HepG2 (cell line): ENCODE data around the gene CASZ1. TPM values are rescaled to one million over a fixed set of nuclear protein-coding genes. Genes with fewer than 3 reads are reported as not detected.

Experiments used
- ATAC-seq: fragments of 200-7000 bp; cut with Tn5 transposase; 3 replicates; pipeline ENCODE4 v1.9.1; 2020; ENCODE audit warnings: mild to moderate bottlenecking, moderate library complexity
- BruUV-seq: library from RNA; stranded (reverse); fragments of 400-500 nt; replicated peaks from 2 replicates; lab custom pipeline; 2021; lab: Mats Ljungman, UMichigan
- CTCF ChIA-PET: fragments of 300-600 bp; formaldehyde crosslinking; extraction: SDS; loops from one replicate; lab custom pipeline; 2021; ENCODE audit warnings: low total read pairs, inconsistent platforms, low intra/inter-chr PET ratio; lab: Yijun Ruan, JAX
- POLR2A ChIA-PET: fragments of 350-600 bp; sonication (Branson Sonifier 250); formaldehyde crosslinking; loops from one replicate; lab custom pipeline; 2020; ENCODE audit warnings: antibody characterized with exemption, inconsistent platforms; lab: Yijun Ruan, JAX
- DNase-seq: peaks from one replicate; pipeline ENCODE4 v3.0.0-alpha.2; 2015; ENCODE audit warnings: low spot score
- FAIRE-seq: peaks from 3 replicates; lab custom pipeline; 2011; peaks lifted over from hg19 to GRCh38; lab: Jason Lieb, UNC
- H2AFZ ChIP-seq: one replicate; pipeline ENCODE4 v1.6.1; 2011; ENCODE audit warnings: low read length, inconsistent platforms
- H3K27ac ChIP-seq: fragments of 300-600 bp; 3 replicates; pipeline ENCODE4 v1.8.0; 2011; ENCODE audit warnings: mixed run types, mild to moderate bottlenecking, mixed read lengths, low read length, inconsistent platforms; ENCODE audit not compliant: insufficient read depth; ENCODE audit errors: extremely low read length
- H3K27me3 ChIP-seq, 2 experiments: fragments of 200-600 bp in 1 of 2; 2 replicates in 1 of 2; 3 replicates in 1 of 2; pipeline versions ENCODE4 v1.6.0 to v1.8.0; 2011; ENCODE audit warnings: low read length in 2 of 2, mild to moderate bottlenecking in 2 of 2, moderate library complexity in 2 of 2, inconsistent platforms in 1 of 2; ENCODE audit not compliant: insufficient read depth in 2 of 2, control insufficient read depth in 1 of 2
- H3K36me3 ChIP-seq, 2 experiments: fragments of 200-600 bp in 1 of 2; replicated peaks in 1 of 2; 2 replicates in 1 of 2; 3 replicates in 1 of 2; pipeline versions ENCODE4 v1.5.1 to v1.8.0; 2011; ENCODE audit warnings: low read length in 2 of 2, inconsistent platforms in 1 of 2; ENCODE audit not compliant: insufficient read depth in 2 of 2, control insufficient read depth in 1 of 2
- H3K4me1 ChIP-seq: 2 replicates; pipeline ENCODE4 v1.5.1; 2012; ENCODE audit warnings: low read length, inconsistent platforms; ENCODE audit not compliant: insufficient read depth
- H3K4me2 ChIP-seq: 2 replicates; pipeline ENCODE4 v1.6.0; 2011; ENCODE audit warnings: low read depth, low read length, inconsistent platforms
- H3K4me3 ChIP-seq, 3 experiments: fragments of 200-600 bp in 1 of 3; sonication (generic), shearing (Covaris generic) in 1 of 3; replicated peaks in 1 of 3; 2 replicates each; pipeline ENCODE4 v1.5.1; 2011 to 2016; ENCODE audit warnings: low read length in 3 of 3, inconsistent platforms in 2 of 3, low read depth in 2 of 3, mild to moderate bottlenecking in 2 of 3, control low read depth in 1 of 3, mixed read lengths in 1 of 3; ENCODE audit not compliant: insufficient read depth in 1 of 3
- H3K79me2 ChIP-seq: one replicate; pipeline ENCODE4 v1.6.1; 2011; ENCODE audit warnings: low read length, inconsistent platforms; ENCODE audit not compliant: insufficient read depth
- H3K9ac ChIP-seq: 2 replicates; pipeline ENCODE4 v1.6.0; 2011; ENCODE audit warnings: mild to moderate bottlenecking, low read depth, low read length, inconsistent platforms; ENCODE audit not compliant: insufficient read depth
- H3K9me3 ChIP-seq: 2 replicates; pipeline ENCODE4 v1.5.1; 2012; ENCODE audit warnings: mild to moderate bottlenecking, low read length
- H4K20me1 ChIP-seq: 2 replicates; pipeline ENCODE4 v1.6.0; 2011; ENCODE audit warnings: inconsistent platforms, mild to moderate bottlenecking, low read length, moderate library complexity; ENCODE audit not compliant: insufficient read depth
- DNMT3B ChIP-seq: conservative IDR thresholded peaks from 2 replicates; pipeline ENCODE4 v1.6.1; 2016; ENCODE audit warnings: missing biosample characterization, control low read depth
- HDAC1 ChIP-seq: sonication (generic); formaldehyde crosslinking; IDR thresholded peaks from 2 replicates; pipeline ENCODE4 v1.5.1; 2020; ENCODE audit warnings: mild to moderate bottlenecking, missing genetic modification reagents
- MAX ChIP-seq: IDR thresholded peaks from 2 replicates; pipeline ENCODE4 v1.6.1; 2012; ENCODE audit warnings: inconsistent platforms
- MAZ ChIP-seq, 2 experiments: sonication (generic) in 1 of 2; formaldehyde crosslinking in 1 of 2; IDR thresholded peaks; 2 replicates each; pipeline versions ENCODE4 v1.5.0 to v1.6.1; 2012 to 2020; ENCODE audit warnings: low read depth in 2 of 2, mild to moderate bottlenecking in 2 of 2, borderline replicate concordance in 1 of 2, improper control_type of control experiment in 1 of 2, low read length in 1 of 2, missing genetic modification reagents in 1 of 2, moderate library complexity in 1 of 2
- MXI1 ChIP-seq: IDR thresholded peaks from 3 replicates; pipeline ENCODE4 v1.6.1; 2012; ENCODE audit warnings: low read depth, low read length, inconsistent platforms, borderline replicate concordance
- NFIC ChIP-seq: IDR thresholded peaks from 2 replicates; pipeline ENCODE4 v1.6.1; 2012; ENCODE audit warnings: mild to moderate bottlenecking, low read length, inconsistent platforms
- RFX3 ChIP-seq: IDR thresholded peaks from 2 replicates; pipeline ENCODE4 v1.6.1; 2016; ENCODE audit warnings: missing biosample characterization, missing genetic modification reagents
- STAG1 ChIP-seq: sonication (generic); formaldehyde crosslinking; IDR thresholded peaks from 2 replicates; pipeline ENCODE4 v1.4.0; 2020; ENCODE audit warnings: missing genetic modification reagents
- ZFYVE20 ChIP-seq: sonication (generic); formaldehyde crosslinking; IDR thresholded peaks from 2 replicates; pipeline ENCODE4 v1.8.0; 2023; ENCODE audit warnings: low read depth, mild to moderate bottlenecking, moderate library complexity, missing genetic modification reagents, borderline replicate concordance
- ZMYM2 ChIP-seq: sonication (generic); formaldehyde crosslinking; IDR thresholded peaks from 2 replicates; pipeline ENCODE4 v1.8.0; 2022; ENCODE audit warnings: mild to moderate bottlenecking, missing genetic modification reagents
- ZNF484 ChIP-seq: sonication (generic); formaldehyde crosslinking; IDR thresholded peaks from 2 replicates; pipeline ENCODE4 v1.5.1; 2020; ENCODE audit warnings: mild to moderate bottlenecking, low read depth, missing genetic modification reagents, borderline replicate concordance
- ZNF629 ChIP-seq: sonication (generic); formaldehyde crosslinking; conservative IDR thresholded peaks from 2 replicates; pipeline ENCODE4 v1.5.0; 2020; ENCODE audit warnings: missing genetic modification reagents
- ZNF670 ChIP-seq: sonication (generic); formaldehyde crosslinking; IDR thresholded peaks from 2 replicates; pipeline ENCODE4 v1.8.0; 2022; ENCODE audit warnings: mild to moderate bottlenecking, missing genetic modification reagents, borderline replicate concordance
- WGBS: methylation state at CpG from one replicate; pipeline ENCODE4 v1.1.6; 2017; ENCODE audit warnings: low lambda C conversion rate; 5-methylcytosine and 5-hydroxymethylcytosine counted together
- in situ Hi-C: cut with HindIII; loops from 2 replicates; pipeline ENCODE4 v1.10.0; 2017; ENCODE audit warnings: low pct_unique_long_range_greater_than_20kb; ENCODE audit not compliant: extremely low pct_ligation_motif_present
- intact Hi-C: fragments of 100-400 bp; cut with micrococcal nuclease; formaldehyde crosslinking; loops from one replicate; pipeline ENCODE4 v1.10.0; 2022; ENCODE audit not compliant: unreplicated experiment
- polyA plus RNA-seq, 8 experiments: library from polyadenylated mRNA; depleted of rRNA in 3 of 8; stranded (reverse) in 7 of 8; unstranded in 1 of 8; fragments of >200 nt; fragmentation: Illumina TruSeq in 4 of 8; extraction: Trizol in 4 of 8; gene quantifications; 2 replicates each; pipeline versions ENCODE4 v1.2.1 to v1.2.3, GENCODE V29; 2011 to 2016; ENCODE audit warnings: low read depth in 4 of 8, missing spikeins in 1 of 8, mixed read lengths in 1 of 8; ENCODE audit not compliant: insufficient read depth in 1 of 8
- total RNA-seq, 5 experiments: library from RNA; depleted of rRNA; stranded (reverse); fragments of >200 nt; fragmentation: Illumina TruSeq; extraction: Trizol; gene quantifications; 2 replicates each; pipeline ENCODE4 v1.2.3, GENCODE V29; 2016; ENCODE audit warnings: low read depth in 1 of 5
- TF ChIP-seq, protein P1 (sequence below): sonication (generic); formaldehyde crosslinking; IDR thresholded peaks from 2 replicates; pipeline ENCODE4 v1.5.0; 2020; ENCODE audit warnings: mild to moderate bottlenecking, missing genetic modification reagents

Gene CASZ1
- total and polyA plus RNA-seq, 2 of the 13 experiments (the other 11 are each of a cell fraction or from before 2014, with no cell fraction given), result 1.9 to 3.7 TPM

DNA sequence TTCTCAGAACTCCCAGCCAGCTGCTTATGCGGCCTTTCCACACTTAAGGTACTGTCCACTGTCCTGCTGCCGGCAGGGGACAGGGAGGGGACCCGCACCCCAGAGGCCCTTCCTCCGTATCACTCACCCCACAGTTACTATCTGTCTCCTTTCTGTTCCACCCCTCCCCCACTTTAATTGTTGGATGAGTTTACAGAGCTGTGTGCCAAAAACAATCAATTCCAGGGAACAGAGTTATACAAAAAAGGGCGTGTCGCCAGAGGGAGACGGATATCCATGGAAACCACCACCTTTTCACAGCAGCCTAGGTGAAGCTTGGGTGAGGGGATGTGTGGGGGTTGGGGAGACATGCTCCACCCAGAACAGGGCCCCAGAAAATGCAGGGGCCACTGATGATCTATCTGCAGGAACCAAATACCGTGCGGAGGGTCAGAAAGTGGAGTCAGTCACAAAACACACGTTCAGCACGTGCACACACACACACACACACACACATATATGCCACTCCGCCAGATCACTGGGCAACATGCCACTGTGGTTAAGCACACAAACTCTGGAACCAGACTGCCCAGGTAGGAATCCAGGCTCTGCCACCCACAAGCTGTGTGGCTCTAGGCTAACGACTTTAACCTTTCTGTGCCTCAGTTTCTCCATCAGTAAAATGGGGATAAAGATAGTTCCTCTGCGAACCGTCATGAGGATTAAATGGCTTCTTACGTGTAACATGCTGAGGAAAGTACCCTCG is 30.5 kb downstream of the CASZ1 start:
- in situ Hi-C loops, result no loop called here
- no peak overlapping the region for H2AFZ ChIP-seq
- 50% methylated on average over 15 of the region's 17 CpGs for WGBS
- no peaks in the 10 kb centered on the region for H3K79me2 ChIP-seq
- ATAC-seq (no peak), FAIRE-seq (no peak), DNase-seq (no peak)
- TF ChIP-seq DNMT3B (CRISPR knock-in tag) (no peak), MAZ (IDR thresholded peaks at IDR 0.05; ENCODE audit: borderline replicate concordance, low read depth, low read length) (no peak), MAZ (CRISPR knock-in tag; IDR thresholded peaks at IDR 0.05; ENCODE audit: low read depth) (no peak), ZNF629 (CRISPR knock-in tag) (0 out of 2 replicates have a peak, but pooled peaks have one; percentile 11), ZFYVE20 (CRISPR knock-in tag) (no peak), MAX (no peak)
- H3K4me2 ChIP-seq, result no peak overlapping the region
- no peaks in the 10 kb centered on the region for H4K20me1 ChIP-seq
- intact Hi-C loops, result no loop called here
- CTCF ChIA-PET, result no interaction called here
- H3K4me1 ChIP-seq, result peaks cover 13% of the 10 kb centered on the region
- no peak overlapping the region for H3K4me3 ChIP-seq
- H3K36me3 ChIP-seq, result no peaks in the 10 kb centered on the region
- H3K27ac ChIP-seq, result no peak overlapping the region
- no peaks in the 10 kb centered on the region for H3K9me3 ChIP-seq
- POLR2A ChIA-PET, result no interaction called here
- peaks cover 1 to 50% of the 10 kb centered on the region in 2 experiments; a peak in 3 of 5 replicates for H3K27me3 ChIP-seq
- no peak overlapping the region for H3K9ac ChIP-seq
- BruUV-seq, result no TSS peak

DNA sequence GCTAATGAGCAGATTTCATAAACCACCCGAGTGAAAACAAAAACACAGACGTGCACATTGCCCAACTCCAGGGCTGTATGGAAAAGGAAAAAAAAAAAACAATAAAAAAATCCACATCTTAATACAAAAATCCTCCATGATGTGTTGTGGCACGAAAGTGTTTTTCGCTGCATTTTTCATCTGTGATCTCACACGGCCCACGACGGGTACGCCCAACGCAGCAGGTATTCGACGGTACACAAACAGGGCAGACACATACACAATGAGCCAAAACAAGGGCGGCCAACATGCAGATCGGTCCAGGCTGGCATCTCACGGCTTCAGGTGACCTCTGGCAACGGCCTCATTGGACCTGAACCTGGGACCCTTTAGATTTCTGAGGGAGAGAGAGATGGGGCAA is 31.1 kb downstream of the CASZ1 start:
- Histone ChIP-seq H3K4me3 (no peak overlapping the region), H3K4me1 (peaks cover 19% of the 10 kb centered on the region), H3K27ac (no peak overlapping the region), H3K9ac (no peak overlapping the region), H3K4me2 (no peak overlapping the region), H4K20me1 (no peaks in the 10 kb centered on the region), H3K27me3 (peaks cover 1 to 48% of the 10 kb centered on the region in 2 experiments; a peak in 3 of 5 replicates), H2AFZ (no peak overlapping the region), H3K79me2 (no peaks in the 10 kb centered on the region), H3K9me3 (no peaks in the 10 kb centered on the region), H3K36me3 (no peaks in the 10 kb centered on the region)
- WGBS, result 51% methylated on average over 15 of the region's 15 CpGs
- no TSS peak for BruUV-seq
- ATAC-seq (no peak), FAIRE-seq (no peak), DNase-seq (no peak)
- in situ Hi-C loops, result no loop called here
- intact Hi-C loops, result no loop called here
- ChIA-PET CTCF (no interaction called here), POLR2A (no interaction called here)
- TF ChIP-seq ZNF670 (CRISPR knock-in tag) (no peak), RFX3 (no peak), NFIC (no peak), ZNF484 (CRISPR knock-in tag) (no peak), STAG1 (CRISPR knock-in tag) (no peak), ZMYM2 (CRISPR knock-in tag) (no peak), HDAC1 (no peak), MXI1 (no peak)
- TF ChIP-seq, protein P1, sequence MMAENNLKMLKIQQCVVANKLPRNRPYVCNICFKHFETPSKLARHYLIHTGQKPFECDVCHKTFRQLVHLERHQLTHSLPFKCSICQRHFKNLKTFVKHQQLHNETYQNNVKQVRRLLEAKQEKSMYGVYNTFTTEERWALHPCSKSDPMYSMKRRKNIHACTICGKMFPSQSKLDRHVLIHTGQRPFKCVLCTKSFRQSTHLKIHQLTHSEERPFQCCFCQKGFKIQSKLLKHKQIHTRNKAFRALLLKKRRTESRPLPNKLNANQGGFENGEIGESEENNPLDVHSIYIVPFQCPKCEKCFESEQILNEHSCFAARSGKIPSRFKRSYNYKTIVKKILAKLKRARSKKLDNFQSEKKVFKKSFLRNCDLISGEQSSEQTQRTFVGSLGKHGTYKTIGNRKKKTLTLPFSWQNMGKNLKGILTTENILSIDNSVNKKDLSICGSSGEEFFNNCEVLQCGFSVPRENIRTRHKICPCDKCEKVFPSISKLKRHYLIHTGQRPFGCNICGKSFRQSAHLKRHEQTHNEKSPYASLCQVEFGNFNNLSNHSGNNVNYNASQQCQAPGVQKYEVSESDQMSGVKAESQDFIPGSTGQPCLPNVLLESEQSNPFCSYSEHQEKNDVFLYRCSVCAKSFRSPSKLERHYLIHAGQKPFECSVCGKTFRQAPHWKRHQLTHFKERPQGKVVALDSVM (CRISPR knock-in tag), result no peak
